SK-N-MC (cell line): ENCODE data around the gene RRBP1.

ENCODE experiments used
- EZH2 ChIP-seq: fragments of 200-600 bp; sonication (generic); IDR thresholded peaks from one replicate; pipeline ENCODE4 v1.6.1; 2017; ENCODE audit warnings: antibody characterized with exemption
- POLR2AphosphoS5 ChIP-seq: IDR thresholded peaks from 2 replicates; pipeline ENCODE4 v1.6.1; 2012; ENCODE audit warnings: mild to moderate bottlenecking, low read depth, low read length, borderline replicate concordance

- TF ChIP-seq EZH2 (no peak), POLR2AphosphoS5 (no peak)
These were observed 53.0 kb downstream of the RRBP1 start for GRCh38 chr20:17629025-17629424.
